ENCODE data around the gene LCNL1. TPM values are rescaled to one million over a fixed set of nuclear protein-coding genes. Genes with fewer than 3 reads are reported as not detected.
A peak's percentile ranks its signal among the peaks of the same experiment; 100 is the strongest.

LCNL1 gene
- total and polyA plus RNA-seq, 2 of the 13 experiments (the other 11 are each of a cell fraction or from before 2014, with no cell fraction given): not detected

DNA sequence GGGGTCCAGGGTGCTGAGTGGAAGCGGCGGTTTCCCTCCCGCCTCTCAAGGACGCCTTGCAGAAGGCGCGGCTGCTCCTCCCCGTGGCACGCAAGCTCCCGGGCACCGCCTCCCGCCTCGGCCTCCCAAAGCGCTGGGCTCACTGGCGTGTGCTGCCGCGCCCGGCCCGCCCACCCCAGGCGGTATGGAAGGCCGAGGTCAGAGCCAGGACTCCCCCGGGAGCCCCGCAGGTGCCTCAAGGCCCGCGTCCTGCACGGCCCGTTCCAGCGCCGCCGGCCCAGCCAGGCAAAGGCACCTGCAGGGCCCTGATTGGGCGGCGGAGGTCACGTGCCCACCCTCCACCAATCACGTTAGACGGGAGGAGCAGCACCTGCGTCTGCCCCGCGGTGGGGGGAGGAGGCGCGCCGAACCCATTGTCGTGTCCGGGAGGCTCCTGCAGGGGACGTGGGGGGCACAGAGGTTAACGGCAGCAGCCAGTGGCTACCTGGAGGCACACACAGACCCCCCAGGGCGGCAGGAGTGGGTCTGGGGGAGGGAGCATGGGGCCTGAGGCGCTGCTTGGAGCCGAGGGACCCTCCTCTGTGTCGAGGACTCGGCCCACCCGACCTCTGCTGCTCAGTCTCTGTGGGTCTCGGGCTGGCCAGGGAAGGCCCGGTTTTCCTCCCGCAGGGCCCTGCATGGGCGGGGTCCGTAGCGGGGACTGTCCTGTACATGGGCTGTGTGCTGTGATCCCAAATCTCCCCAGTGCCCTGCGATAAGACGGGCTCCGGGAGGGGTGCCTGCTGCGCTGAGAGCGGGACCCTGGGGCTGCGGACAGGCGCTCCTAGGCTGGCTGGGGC is 32.8 kb upstream of the LCNL1 start (continued):
- no peak for TF ChIP-seq KIAA2018 (CRISPR knock-in tag; IDR thresholded peaks at IDR 0.05; ENCODE audit: borderline replicate concordance)
- peak; percentile 58; the same call in 1 of the 2 replicates for TF ChIP-seq NCOA1 (CRISPR knock-in tag; IDR thresholded peaks at IDR 0.05)
- no peak for TF ChIP-seq MATR3 (CRISPR knock-in tag; IDR thresholded peaks at IDR 0.05)
- TF ChIP-seq MLLT10 (CRISPR knock-in tag; IDR thresholded peaks at IDR 0.05): no peak
- TF ChIP-seq SP2 (CRISPR knock-in tag; IDR thresholded peaks at IDR 0.05): peak; percentile 29; the same call in 1 of the 2 replicates
- no peak for TF ChIP-seq THAP8 (CRISPR knock-in tag; IDR thresholded peaks at IDR 0.05; ENCODE audit: borderline replicate concordance)
- TF ChIP-seq ZNF780A (CRISPR knock-in tag; IDR thresholded peaks at IDR 0.05): peak; percentile 25; the same call in 1 of the 2 replicates
- TF ChIP-seq ASH2L (IDR thresholded peaks at IDR 0.05; ENCODE audit: insufficient read length, low read depth, low read length): no peak
- TF ChIP-seq ZNF253 (CRISPR knock-in tag; IDR thresholded peaks at IDR 0.05; ENCODE audit: borderline replicate concordance): no peak
- TF ChIP-seq AGO1 (IDR thresholded peaks at IDR 0.05; ENCODE audit: low read depth, low read length, poor library complexity, severe bottlenecking): no peak
- TF ChIP-seq, protein P1, sequence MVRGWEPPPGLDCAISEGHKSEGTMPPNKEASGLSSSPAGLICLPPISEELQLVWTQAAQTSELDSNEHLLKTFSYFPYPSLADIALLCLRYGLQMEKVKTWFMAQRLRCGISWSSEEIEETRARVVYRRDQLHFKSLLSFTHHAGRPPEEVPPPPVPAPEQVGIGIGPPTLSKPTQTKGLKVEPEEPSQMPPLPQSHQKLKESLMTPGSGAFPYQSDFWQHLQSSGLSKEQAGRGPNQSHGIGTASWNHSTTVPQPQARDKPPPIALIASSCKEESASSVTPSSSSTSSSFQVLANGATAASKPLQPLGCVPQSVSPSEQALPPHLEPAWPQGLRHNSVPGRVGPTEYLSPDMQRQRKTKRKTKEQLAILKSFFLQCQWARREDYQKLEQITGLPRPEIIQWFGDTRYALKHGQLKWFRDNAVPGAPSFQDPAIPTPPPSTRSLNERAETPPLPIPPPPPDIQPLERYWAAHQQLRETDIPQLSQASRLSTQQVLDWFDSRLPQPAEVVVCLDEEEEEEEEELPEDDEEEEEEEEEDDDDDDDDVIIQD (CRISPR knock-in tag; IDR thresholded peaks at IDR 0.05; ENCODE audit: low read depth): no peak
- no peak for TF ChIP-seq DNMT3B (CRISPR knock-in tag; conservative IDR thresholded peaks at IDR 0.05)
- peak; percentile 60; the same call in 1 of the 2 replicates for TF ChIP-seq KMT2A (CRISPR knock-in tag; IDR thresholded peaks at IDR 0.05)
- peak; percentile 51 for TF ChIP-seq ZNF501 (CRISPR knock-in tag; IDR thresholded peaks at IDR 0.05)
- TF ChIP-seq, protein P2, sequence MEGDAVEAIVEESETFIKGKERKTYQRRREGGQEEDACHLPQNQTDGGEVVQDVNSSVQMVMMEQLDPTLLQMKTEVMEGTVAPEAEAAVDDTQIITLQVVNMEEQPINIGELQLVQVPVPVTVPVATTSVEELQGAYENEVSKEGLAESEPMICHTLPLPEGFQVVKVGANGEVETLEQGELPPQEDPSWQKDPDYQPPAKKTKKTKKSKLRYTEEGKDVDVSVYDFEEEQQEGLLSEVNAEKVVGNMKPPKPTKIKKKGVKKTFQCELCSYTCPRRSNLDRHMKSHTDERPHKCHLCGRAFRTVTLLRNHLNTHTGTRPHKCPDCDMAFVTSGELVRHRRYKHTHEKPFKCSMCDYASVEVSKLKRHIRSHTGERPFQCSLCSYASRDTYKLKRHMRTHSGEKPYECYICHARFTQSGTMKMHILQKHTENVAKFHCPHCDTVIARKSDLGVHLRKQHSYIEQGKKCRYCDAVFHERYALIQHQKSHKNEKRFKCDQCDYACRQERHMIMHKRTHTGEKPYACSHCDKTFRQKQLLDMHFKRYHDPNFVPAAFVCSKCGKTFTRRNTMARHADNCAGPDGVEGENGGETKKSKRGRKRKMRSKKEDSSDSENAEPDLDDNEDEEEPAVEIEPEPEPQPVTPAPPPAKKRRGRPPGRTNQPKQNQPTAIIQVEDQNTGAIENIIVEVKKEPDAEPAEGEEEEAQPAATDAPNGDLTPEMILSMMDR (CRISPR knock-in tag; IDR thresholded peaks at IDR 0.05): peak; percentile 58
- peak; percentile 69; the same call in 1 of the 2 replicates for TF ChIP-seq KDM5B (CRISPR knock-in tag; IDR thresholded peaks at IDR 0.05; ENCODE audit: borderline replicate concordance)
